ENCODE results near the gene SZRD1. TPM values are rescaled to one million over a fixed set of nuclear protein-coding genes. Genes with fewer than 3 reads are reported as not detected.

Gene SZRD1
- total and polyA plus RNA-seq, 5 experiments from 2014 or later = 47.5 to 93.6 (median 50.1) TPM

DNA sequence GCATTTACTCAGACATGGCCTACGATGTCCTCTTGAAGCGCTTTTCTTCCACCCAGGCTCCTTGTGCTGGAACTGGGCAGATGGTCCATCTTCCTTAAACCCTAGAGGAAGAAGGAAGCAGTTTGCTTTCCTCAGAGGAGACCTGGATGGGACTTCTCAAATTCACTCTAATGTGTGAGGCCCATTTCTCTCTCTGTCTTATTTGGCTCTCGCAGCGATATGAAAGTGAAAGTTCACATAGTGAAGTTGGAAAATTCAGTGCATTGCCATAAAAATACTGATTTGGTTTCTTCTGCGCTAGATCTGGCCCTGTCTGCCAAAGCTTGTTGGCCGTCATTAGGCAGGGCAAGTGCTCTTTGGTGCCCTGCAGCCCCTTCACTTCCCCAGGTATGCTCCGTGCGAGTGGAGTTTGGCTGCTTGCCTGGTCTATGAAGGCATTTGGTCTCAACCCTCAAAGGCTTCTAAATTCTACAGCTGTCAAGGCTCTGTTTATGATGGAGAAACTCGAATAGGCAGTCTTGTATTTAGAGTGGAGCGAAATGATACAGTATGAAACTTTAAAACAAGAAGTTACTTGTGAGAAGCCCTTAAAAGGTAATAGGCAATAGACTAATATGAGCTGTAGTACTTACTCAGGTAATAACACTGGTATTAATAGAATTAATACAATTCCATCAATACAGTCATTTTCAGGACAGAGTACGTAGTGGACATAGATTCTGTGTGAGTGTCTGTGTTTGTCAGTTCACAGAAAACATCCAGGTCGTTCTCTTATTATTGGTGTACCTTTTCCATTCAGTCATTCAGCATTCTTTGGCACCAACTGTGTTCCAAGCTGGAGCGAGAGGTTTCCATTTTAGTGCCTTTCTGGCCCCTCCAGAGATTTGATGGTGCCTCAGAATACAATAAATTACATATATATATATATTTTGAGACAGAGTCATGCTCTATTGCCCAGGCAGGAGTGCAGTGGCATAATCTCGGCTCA, 20.5 kb downstream of the SZRD1 start:
- no peaks in the 10 kb centered on the region for H3K27me3 Mint-ChIP-seq
- peak overlapping the region; percentile 61 to 90 (median 78) for H3K4me3 Mint-ChIP-seq
- H3K36me3 Mint-ChIP-seq = peaks cover 0 to 25% (median 0%) of the 10 kb centered on the region in 3 donors
- peak; percentile 38 to 42 for ATAC-seq
- POLR2A ChIA-PET = interaction anchor here (0.6 to 1.2 kb wide), 2 partner anchors 22 to 53 kb away, joined by 4 to 5 read pairs; partner anchors contain the start of gene NECAP2
- peak overlapping the region; percentile 71 to 94 (median 77) for H3K27ac Mint-ChIP-seq
- DNase-seq = peak in 1 of 10 donors; percentile 17
- no peaks in the 10 kb centered on the region for H3K9me3 Mint-ChIP-seq
- peaks cover 44 to 90% (median 81%) of the 10 kb centered on the region in 4 donors for H3K4me1 Mint-ChIP-seq

GRCh38 chr1:16391411-16391810, 24.4 kb downstream of the SZRD1 start:
- no peak overlapping the region for H3K4me3 Mint-ChIP-seq
- peak overlapping the region in 9 of 10 donors; percentile 1 to 90 (median 74) for H3K27ac Mint-ChIP-seq
- H3K4me1 Mint-ChIP-seq = peaks cover 27 to 73% (median 59%) of the 10 kb centered on the region in 4 donors
- POLR2A ChIA-PET = no interaction called here
- DNase-seq (no peak), ATAC-seq (no peak)
- peaks cover 0 to 46% (median 1%) of the 10 kb centered on the region in 3 donors for H3K36me3 Mint-ChIP-seq
- no peaks in the 10 kb centered on the region for H3K9me3 Mint-ChIP-seq
- no peaks in the 10 kb centered on the region for H3K27me3 Mint-ChIP-seq

DNA sequence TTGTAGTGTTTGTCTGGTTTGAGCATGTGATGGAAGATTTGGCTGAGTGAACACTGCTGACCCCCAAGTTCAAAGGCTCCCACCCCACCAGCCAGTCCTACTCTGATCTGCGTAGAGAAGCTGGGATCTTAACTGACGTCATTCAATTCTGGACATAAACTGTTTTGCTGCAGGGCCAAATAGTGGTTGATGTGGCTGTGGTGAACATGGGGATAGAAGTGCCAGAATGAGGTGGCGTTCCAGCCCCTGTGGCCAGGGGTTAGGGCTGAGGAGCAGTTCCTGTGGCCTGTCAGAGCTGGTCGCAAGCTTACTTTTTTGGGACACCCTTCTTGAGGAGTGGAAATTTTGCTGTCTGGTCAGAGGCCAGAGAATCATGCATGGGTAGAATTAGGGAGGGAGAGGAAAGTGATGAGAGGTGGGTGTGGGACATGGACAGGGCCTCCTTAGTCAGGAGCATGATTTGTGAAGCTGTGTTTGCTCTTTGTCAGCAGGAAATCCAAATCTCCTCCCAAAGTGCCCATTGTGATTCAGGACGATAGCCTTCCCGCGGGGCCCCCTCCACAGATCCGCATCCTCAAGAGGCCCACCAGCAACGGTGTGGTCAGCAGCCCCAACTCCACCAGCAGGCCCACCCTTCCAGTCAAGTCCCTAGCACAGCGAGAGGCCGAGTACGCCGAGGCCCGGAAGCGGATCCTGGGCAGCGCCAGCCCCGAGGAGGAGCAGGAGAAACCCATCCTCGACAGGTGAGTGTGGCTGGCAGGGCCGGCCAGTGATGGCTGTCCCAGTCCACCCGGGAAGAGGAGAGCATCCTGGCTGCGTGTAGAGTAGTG, 25.9 kb downstream of the SZRD1 start:
- POLR2A ChIA-PET = no interaction called here
- DNase-seq (no peak), ATAC-seq (no peak)
- Mint-ChIP-seq H3K36me3 (peaks cover 0 to 57% (median 1%) of the 10 kb centered on the region in 3 donors), H3K27ac (peak overlapping the region; percentile 16 to 94 (median 76)), H3K9me3 (no peaks in the 10 kb centered on the region), H3K27me3 (no peaks in the 10 kb centered on the region), H3K4me1 (peaks cover 18 to 66% (median 45%) of the 10 kb centered on the region in 4 donors), H3K4me3 (peak overlapping the region in 3 of 10 donors; percentile 44 to 48 (median 48))

DNA sequence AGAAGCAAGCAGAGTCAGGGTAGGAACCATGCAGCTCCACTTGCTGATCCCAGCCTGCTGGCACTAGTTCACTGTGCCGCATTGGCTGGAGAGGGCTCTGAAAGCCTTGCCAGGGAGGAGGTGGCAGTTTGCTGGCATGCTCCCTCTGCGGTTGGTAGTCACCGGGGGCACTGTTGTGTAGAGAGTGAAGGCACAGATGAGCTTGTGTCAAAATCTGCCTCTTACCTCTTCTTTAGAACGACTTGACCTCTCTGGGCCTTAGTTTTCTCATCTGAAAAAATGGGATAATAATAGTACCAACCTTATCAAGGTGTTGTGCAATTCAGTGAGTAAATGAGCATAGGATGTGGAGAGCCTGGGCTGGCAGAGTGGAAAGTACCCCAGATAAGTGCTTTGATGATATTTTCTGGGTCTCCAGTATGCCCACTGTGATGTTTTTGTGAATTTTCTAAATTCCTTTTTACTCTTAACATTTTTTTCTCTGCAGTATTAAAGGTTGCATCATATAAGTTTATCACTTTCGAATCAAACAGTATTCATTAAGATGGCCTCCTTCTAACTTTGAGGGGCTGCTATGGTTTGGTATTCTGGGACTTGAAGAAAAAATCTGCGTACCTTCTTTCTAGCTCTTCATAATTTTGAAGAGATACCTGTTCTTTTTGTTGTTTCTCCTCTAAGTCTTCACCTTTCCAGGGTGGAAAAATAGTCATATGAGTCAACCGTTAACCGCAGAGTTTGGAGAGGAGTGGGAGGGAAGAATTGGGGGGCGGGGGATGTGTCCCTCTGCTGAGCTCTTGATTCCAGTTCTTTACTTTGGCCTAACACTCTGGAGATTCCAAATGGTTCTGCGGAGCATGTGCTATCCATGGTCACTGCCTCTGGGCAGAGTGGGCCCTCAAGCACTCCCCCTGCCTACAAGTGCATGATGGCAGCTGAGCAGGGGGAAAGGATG, 26.8 kb downstream of the SZRD1 start:
- POLR2A ChIA-PET = interaction anchor here (0.6 kb wide), 1 partner anchor 114 kb away, joined by 4 read pairs; no protein-coding TSS in a partner anchor
- H3K27ac Mint-ChIP-seq = peak overlapping the region in 5 of 10 donors; percentile 8 to 65 (median 36)
- peaks cover 21 to 59% (median 43%) of the 10 kb centered on the region in 4 donors for H3K4me1 Mint-ChIP-seq
- H3K36me3 Mint-ChIP-seq = peaks cover 0 to 60% (median 1%) of the 10 kb centered on the region in 3 donors
- no peak for DNase-seq
- H3K4me3 Mint-ChIP-seq = no peak overlapping the region
- no peaks in the 10 kb centered on the region for H3K9me3 Mint-ChIP-seq
- no peaks in the 10 kb centered on the region for H3K27me3 Mint-ChIP-seq
- no peak for ATAC-seq

GRCh38 chr1:16394977-16395376, 27.9 kb downstream of the SZRD1 start:
- ATAC-seq (no peak), DNase-seq (no peak)
- H3K4me3 Mint-ChIP-seq = no peak overlapping the region
- no peaks in the 10 kb centered on the region for H3K9me3 Mint-ChIP-seq
- no peak overlapping the region for H3K27ac Mint-ChIP-seq
- H3K36me3 Mint-ChIP-seq = peaks cover 0 to 65% (median 1%) of the 10 kb centered on the region in 3 donors
- no peaks in the 10 kb centered on the region for H3K27me3 Mint-ChIP-seq
- H3K4me1 Mint-ChIP-seq = peaks cover 24 to 53% (median 42%) of the 10 kb centered on the region in 4 donors
- POLR2A ChIA-PET = interaction anchor here (0.7 kb wide), 1 partner anchor 27 kb away, joined by 3 read pairs; no protein-coding TSS in a partner anchor

GRCh38 chr1:16396591-16396990, 29.5 kb downstream of the SZRD1 start:
- ATAC-seq = no peak
- no peaks in the 10 kb centered on the region for H3K27me3 Mint-ChIP-seq
- H3K27ac Mint-ChIP-seq = peak overlapping the region in 5 of 10 donors; percentile 17 to 80 (median 53)
- POLR2A ChIA-PET = no interaction called here
- no peak for DNase-seq
- H3K36me3 Mint-ChIP-seq = peaks cover 0 to 62% (median 1%) of the 10 kb centered on the region in 3 donors
- H3K9me3 Mint-ChIP-seq = no peaks in the 10 kb centered on the region
- no peak overlapping the region for H3K4me3 Mint-ChIP-seq
- H3K4me1 Mint-ChIP-seq = peaks cover 17 to 38% (median 26%) of the 10 kb centered on the region in 4 donors

- Mint-ChIP-seq H3K4me3 (no peak overlapping the region), H3K27ac (peak overlapping the region in 4 of 10 donors; percentile 15 to 80 (median 50)), H3K4me1 (peaks cover 12 to 34% (median 23%) of the 10 kb centered on the region in 4 donors), H3K27me3 (no peaks in the 10 kb centered on the region), H3K9me3 (no peaks in the 10 kb centered on the region), H3K36me3 (peaks cover 0 to 61% (median 1%) of the 10 kb centered on the region in 3 donors)
- ATAC-seq (no peak), DNase-seq (no peak)
- POLR2A ChIA-PET = no interaction called here
Observed at GRCh38 chr1:16397120-16397519, 30.1 kb downstream of the SZRD1 start.

GRCh38 chr1:16398371-16398953, 31.4 kb downstream of the SZRD1 start:
- DNase-seq (no peak), ATAC-seq (no peak)
- Mint-ChIP-seq H3K36me3 (peaks cover 0 to 47% (median 1%) of the 10 kb centered on the region in 3 donors), H3K27me3 (no peaks in the 10 kb centered on the region), H3K4me3 (no peak overlapping the region), H3K4me1 (peaks cover 2 to 25% (median 12%) of the 10 kb centered on the region in 4 donors), H3K9me3 (no peaks in the 10 kb centered on the region), H3K27ac (peak overlapping the region in 4 of 10 donors; percentile 44 to 82 (median 61))
- POLR2A ChIA-PET = interaction anchor here (0.6 kb wide), 1 partner anchor 19 kb away, joined by 3 read pairs; no protein-coding TSS in a partner anchor

GRCh38 chr1:16402742-16403141, 35.7 kb downstream of the SZRD1 start:
- Mint-ChIP-seq H3K27me3 (no peaks in the 10 kb centered on the region), H3K4me1 (peaks cover 0 to 14% (median 8%) of the 10 kb centered on the region in 4 donors), H3K36me3 (peaks cover 0 to 8% (median 0%) of the 10 kb centered on the region in 3 donors), H3K4me3 (no peak overlapping the region), H3K27ac (peak overlapping the region in 2 of 10 donors; percentile 24 to 62), H3K9me3 (no peaks in the 10 kb centered on the region)
- no peak for ATAC-seq
- DNase-seq = no peak
- POLR2A ChIA-PET = no interaction called here

DNA sequence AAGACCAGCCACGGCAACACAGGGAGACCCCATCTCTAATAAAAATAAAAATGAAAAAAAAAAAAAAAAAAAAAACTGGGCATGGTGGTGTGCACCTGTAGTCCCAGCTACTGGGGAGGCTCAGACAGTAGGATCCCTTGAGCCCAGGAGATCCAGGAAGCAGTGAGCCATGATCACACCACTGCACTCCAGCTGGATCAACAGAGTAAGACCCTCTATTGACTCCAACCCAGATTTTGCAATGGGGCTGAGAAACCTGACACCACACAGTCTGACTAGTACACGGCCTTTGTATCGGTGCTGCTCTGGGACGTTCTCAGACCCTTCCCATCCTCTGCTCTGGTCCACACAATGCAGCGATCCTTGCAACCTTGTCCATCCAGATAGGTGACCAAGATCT, 38.4 kb downstream of the SZRD1 start:
- no peak overlapping the region for H3K4me3 Mint-ChIP-seq
- POLR2A ChIA-PET = interaction anchor here (0.6 kb wide), 1 partner anchor 37 kb away, joined by 3 read pairs; no protein-coding TSS in a partner anchor
- H3K9me3 Mint-ChIP-seq = no peaks in the 10 kb centered on the region
- peaks cover 0 to 3% (median 0%) of the 10 kb centered on the region in 5 donors for H3K27me3 Mint-ChIP-seq
- peak overlapping the region in 1 of 10 donors; percentile 67 for H3K27ac Mint-ChIP-seq
- H3K4me1 Mint-ChIP-seq = peaks cover 0 to 6% (median 0%) of the 10 kb centered on the region in 4 donors
- DNase-seq (no peak), ATAC-seq (no peak)
- no peaks in the 10 kb centered on the region for H3K36me3 Mint-ChIP-seq

GRCh38 chr1:16406868-16407267, 39.8 kb downstream of the SZRD1 start:
- no peak for ATAC-seq

More at GRCh38 chr1:16406868-16407267, 39.8 kb downstream of the SZRD1 start:
- no peaks in the 10 kb centered on the region for H3K36me3 Mint-ChIP-seq
- peak overlapping the region in 1 of 10 donors; percentile 4 for H3K27ac Mint-ChIP-seq
- POLR2A ChIA-PET = interaction anchor here (1.2 kb wide), 1 partner anchor 9 kb away, joined by 3 read pairs; no protein-coding TSS in a partner anchor
- no peak overlapping the region for H3K4me3 Mint-ChIP-seq
- H3K4me1 Mint-ChIP-seq = peaks cover 0 to 3% (median 0%) of the 10 kb centered on the region in 4 donors
- peaks cover 0 to 7% (median 2%) of the 10 kb centered on the region in 5 donors for H3K27me3 Mint-ChIP-seq
- H3K9me3 Mint-ChIP-seq = no peaks in the 10 kb centered on the region
- no peak for DNase-seq
